GM18508 (cell line): Measurements from ENCODE around the gene HLA-G.
"Not testable (repeated sequence)": the region's sequence is repeated elsewhere in the genome, so short reads cannot be mapped to it uniquely, and the experiment has no call there.

Experiments
- ATAC-seq: cut with Tn5 transposase; IDR thresholded peaks from one replicate; pipeline ENCODE4 v1.9.1; 2021; ENCODE audit warnings: moderate number of reproducible peaks; ENCODE audit not compliant: insufficient read depth, unreplicated experiment

The HLA-G gene

GRCh38 chr6:29827579-29828470 lies at the start of gene HLA-G:
TSS of gene HLA-G (plus strand) at chr6:29827825. CDS start at chr6:29827845, 20 bp downstream.
- ATAC-seq = no peak

GRCh38 chr6:29780019-29780698 lies 47.5 kb upstream of the HLA-G start:
- ATAC-seq = not testable (repeated sequence)

- no peak for ATAC-seq
These were observed 38.4 kb upstream of the HLA-G start for GRCh38 chr6:29789176-29789575.

GRCh38 chr6:29790626-29791025 lies 37.0 kb upstream of the HLA-G start:
- no peak for ATAC-seq

- no peak for ATAC-seq
These were observed 36.5 kb upstream of the HLA-G start for GRCh38 chr6:29791162-29791561.

GRCh38 chr6:29791786-29792122 lies 35.9 kb upstream of the HLA-G start:
- no peak for ATAC-seq

GRCh38 chr6:29792123-29793035 lies 35.2 kb upstream of the HLA-G start:
- no peak for ATAC-seq

GRCh38 chr6:29793036-29793356 lies 34.6 kb upstream of the HLA-G start:
- no peak for ATAC-seq

- no peak for ATAC-seq
These were observed 33.8 kb upstream of the HLA-G start for GRCh38 chr6:29793796-29794195.

- ATAC-seq = no peak
These were observed 31.6 kb upstream of the HLA-G start for GRCh38 chr6:29796026-29796425.

GRCh38 chr6:29797135-29797534 lies 30.5 kb upstream of the HLA-G start:
- ATAC-seq = no peak

- ATAC-seq = no peak
These were observed 29.7 kb upstream of the HLA-G start for GRCh38 chr6:29797966-29798365.

- no peak for ATAC-seq
These were observed 27.4 kb upstream of the HLA-G start for GRCh38 chr6:29800254-29800653.

- ATAC-seq = no peak
These were observed 21.2 kb upstream of the HLA-G start for GRCh38 chr6:29806387-29806786.

- ATAC-seq = no peak
These were observed 18.4 kb upstream of the HLA-G start for GRCh38 chr6:29809249-29809648.

GRCh38 chr6:29810371-29810770 lies 17.3 kb upstream of the HLA-G start:
- no peak for ATAC-seq

- no peak for ATAC-seq
These were observed 16.2 kb upstream of the HLA-G start for GRCh38 chr6:29811377-29811776.

GRCh38 chr6:29813066-29813465 lies 14.6 kb upstream of the HLA-G start:
- ATAC-seq = no peak

GRCh38 chr6:29813809-29814208 lies 13.8 kb upstream of the HLA-G start:
- no peak for ATAC-seq

GRCh38 chr6:29814379-29815117 lies 13.1 kb upstream of the HLA-G start:
- no peak for ATAC-seq
